GM12891 (cell line): ENCODE data around the gene CASP8AP2.

Source experiments
- POLR2A ChIP-seq: IDR thresholded peaks from 2 replicates; pipeline ENCODE4 v1.6.1; 2011; ENCODE audit warnings: low read depth, low read length, control low read depth
- POLR2AphosphoS5 ChIP-seq: IDR thresholded peaks from 2 replicates; pipeline ENCODE4 v1.6.1; 2011; ENCODE audit warnings: low read depth, low read length, control low read depth

DNA sequence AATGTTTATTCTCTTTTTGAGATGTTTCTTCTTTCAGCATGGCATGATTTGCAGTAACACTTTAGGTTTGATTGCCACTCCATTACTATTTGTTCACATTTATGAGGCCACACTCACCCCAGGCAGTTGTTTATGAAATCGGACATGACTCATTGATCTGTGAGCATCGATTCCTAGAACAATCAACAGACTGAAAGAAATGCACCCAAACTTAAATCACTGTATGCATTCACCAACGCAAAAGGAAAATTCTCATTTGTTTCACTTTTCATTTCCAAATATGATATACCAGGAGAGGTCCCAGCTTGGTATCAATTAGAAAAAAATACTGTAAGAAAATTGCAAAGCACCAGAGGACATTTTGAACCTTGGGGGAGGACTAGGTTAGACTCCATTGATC, 59.2 kb downstream of the CASP8AP2 start:
- TF ChIP-seq POLR2A (no peak), POLR2AphosphoS5 (no peak)
